CD4-positive, alpha-beta T cell treated with Interleukin-10 for 1 hour (primary cell): ENCODE data around the gene ARPC2.
"Not testable (repeated sequence)": the region's sequence is repeated elsewhere in the genome, so short reads cannot be mapped to it uniquely, and the experiment has no call there.

Source experiments
- DNase-seq: peaks from one replicate; pipeline ENCODE4 v3.0.0-alpha.2; 2020

ARPC2 gene

DNA sequence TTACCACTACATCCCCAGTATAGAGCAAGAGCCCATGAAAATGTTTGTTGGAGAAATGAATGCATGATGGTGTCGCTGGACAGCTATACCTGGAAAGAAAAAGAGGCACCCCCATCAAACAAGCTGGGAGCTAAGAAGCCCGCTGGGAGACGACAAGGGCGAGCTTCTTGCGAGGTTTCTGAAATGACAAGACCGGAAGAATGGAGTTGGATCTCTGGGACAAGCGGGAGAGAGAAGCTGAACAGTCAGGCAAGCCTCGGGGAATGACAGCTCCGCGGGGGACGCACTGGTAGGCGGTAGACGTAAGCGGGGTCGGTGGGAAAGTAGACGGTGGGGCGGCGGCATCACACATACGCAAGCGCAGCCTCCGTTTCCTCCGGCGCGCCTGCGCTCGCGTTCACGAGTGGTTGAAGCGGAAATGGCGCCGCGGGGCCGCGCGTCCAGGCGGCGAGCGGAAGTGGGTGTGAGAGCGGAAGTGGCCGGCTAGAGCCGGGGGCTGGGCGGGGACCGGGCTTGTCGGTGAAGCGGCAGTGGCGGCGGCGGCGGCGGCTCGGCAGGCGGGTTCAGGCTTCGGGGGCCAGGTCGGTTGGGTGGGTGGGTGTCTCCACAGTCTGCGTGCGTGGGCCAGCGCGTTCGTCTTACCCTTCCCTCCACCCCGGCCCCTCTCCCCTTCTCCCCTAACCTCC is at the start of gene ARPC2:
TSS of gene ARPC2 (plus strand) at position 516 of the 686 bp plus-strand sequence. CDS start 282 bp downstream, outside the sequence.
- peak; percentile 95 for DNase-seq

DNA sequence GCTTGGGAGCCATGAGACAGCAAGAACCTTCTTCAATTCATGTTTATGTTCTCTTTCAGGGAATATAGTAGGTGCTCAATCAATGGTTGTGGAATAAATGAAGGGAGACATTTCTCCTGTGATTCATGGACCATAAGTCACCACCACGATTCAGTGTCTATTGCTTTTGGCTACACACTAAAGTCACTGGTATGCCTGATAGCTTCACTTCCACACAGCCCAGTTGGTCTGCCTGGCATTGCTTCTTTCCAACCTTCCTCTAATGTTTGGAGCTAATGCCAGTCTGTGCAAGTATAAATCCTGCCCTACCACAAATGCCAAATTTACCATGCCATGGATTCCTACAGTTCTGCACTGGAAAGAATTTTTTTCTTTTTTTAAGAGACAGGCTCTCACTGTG is 49.0 kb upstream of the ARPC2 start:
- DNase-seq = no peak

- DNase-seq = peak; percentile 77
These were observed 48.1 kb upstream of the ARPC2 start for GRCh38 chr2:218168635-218169462.

GRCh38 chr2:218169757-218170546 is 47.0 kb upstream of the ARPC2 start:
- DNase-seq = no peak

GRCh38 chr2:218171744-218172143 is 45.2 kb upstream of the ARPC2 start:
- not testable (repeated sequence) for DNase-seq

DNA sequence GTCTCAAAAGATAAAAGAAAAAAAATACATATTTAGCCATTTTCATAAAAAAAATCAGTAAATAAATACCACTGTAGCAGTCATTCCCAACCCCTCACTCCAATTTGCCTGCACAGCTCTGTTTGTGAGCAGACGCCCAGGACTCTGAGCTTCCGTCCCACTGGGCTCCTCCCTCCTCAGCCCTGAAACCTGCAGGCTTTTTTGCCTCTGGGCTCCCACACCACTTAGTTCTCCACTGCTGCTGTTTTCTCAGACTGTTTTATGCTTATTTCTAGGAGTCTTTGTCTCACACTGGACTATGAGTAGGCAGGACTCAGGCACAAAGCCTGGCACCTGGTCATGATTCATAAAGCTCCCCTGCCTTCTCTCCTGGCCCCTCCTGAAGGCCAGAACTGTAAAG is 44.1 kb upstream of the ARPC2 start:
- no peak for DNase-seq

GRCh38 chr2:218179782-218180181 is 37.2 kb upstream of the ARPC2 start:
- no peak for DNase-seq

- no peak for DNase-seq
These were observed 36.4 kb upstream of the ARPC2 start for GRCh38 chr2:218180467-218181114.

GRCh38 chr2:218184331-218184730 is 32.7 kb upstream of the ARPC2 start:
- DNase-seq = no peak

DNA sequence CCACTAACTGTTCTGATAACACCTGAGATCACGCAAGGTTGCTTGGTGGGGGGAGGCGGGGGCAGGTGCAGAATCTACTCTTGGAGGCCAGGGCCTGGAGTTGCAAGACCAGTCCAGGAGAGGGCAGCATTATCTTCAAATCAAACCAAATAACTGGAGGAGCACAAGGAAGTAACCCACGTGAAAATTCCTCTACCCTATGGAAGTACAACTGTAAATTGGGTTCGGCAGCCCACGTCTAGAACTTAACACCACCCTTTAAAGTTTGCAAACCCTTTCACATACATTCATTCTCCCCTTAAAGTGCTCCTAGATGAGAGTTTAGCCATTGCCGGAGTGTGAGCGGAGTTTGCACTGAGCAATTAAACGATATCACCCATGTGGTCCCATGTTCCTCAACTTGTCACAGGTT is 30.6 kb upstream of the ARPC2 start:
- DNase-seq = peak; percentile 82

GRCh38 chr2:218186876-218187275 is 30.1 kb upstream of the ARPC2 start:
- no peak for DNase-seq

- no peak for DNase-seq
These were observed 29.5 kb upstream of the ARPC2 start for GRCh38 chr2:218187296-218188015.

- DNase-seq = no peak
These were observed 28.5 kb upstream of the ARPC2 start for GRCh38 chr2:218188528-218188927.

DNA sequence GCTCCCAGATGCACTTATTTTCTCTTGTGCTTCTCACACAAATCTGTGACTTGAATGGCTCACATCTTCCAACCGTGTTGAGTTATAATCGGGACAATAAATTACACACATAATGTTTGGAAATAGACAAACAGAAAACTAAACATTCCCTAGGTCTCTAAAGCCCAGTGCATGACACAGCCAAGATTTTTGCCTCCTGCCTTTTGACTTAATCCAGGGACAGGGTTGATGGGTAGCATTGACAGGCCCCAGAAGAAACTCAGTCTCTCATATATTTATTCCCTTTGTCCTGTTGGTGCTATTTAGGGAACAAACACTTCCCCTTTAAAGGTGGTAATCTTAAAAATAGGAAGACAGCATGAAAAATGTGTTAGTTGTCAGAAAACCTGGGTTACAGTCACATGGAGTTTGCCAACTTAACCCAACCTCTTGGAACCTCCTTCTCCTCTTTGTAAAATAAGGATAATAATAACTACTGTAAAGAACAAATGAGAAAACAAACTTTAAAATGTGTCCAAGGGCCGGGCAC is 24.0 kb upstream of the ARPC2 start:
- DNase-seq = no peak

GRCh38 chr2:218193701-218194100 is 23.3 kb upstream of the ARPC2 start:
- no peak for DNase-seq

GRCh38 chr2:218194880-218195279 is 22.1 kb upstream of the ARPC2 start:
- DNase-seq = no peak

DNA sequence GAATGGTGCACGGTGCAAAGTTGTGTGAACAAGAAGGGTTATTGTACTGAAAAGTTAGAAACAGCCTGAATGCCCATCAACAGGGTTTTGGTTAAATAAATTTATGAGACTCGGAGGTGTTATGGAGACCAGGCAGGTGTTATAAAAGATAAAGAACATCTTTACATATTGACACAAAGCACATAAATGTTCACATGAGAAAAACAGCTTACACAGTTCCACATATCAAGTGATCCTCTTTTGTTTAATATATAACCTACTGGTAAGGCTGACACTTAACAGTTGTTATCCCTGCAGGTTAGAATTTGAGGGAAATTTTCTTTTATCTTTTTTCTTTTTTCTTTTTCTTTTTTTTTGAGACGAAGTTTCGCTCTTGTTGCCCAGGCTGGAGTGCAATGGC is 20.0 kb upstream of the ARPC2 start:
- DNase-seq = no peak

GRCh38 chr2:218202266-218202665 is 14.7 kb upstream of the ARPC2 start:
- no peak for DNase-seq

DNA sequence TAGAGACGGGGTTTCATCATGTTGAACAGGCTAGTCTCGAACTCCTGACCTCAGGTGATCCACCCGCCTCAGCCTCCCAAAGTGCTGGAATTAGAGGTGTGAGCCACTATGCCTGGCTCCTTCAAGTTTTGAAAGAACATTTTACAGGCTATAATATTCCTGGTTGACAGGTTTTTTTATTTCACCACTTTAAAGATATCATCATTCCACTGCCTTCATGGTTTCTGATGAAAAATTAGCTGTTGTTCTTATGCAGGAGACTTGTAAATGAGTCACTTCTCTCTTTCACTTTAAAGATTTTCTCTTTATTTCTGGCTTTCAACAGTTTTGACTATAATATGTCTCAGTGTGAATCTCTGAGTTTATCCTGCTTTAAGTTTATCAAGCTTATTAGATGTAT is 7.9 kb upstream of the ARPC2 start:
- DNase-seq = no peak

DNA sequence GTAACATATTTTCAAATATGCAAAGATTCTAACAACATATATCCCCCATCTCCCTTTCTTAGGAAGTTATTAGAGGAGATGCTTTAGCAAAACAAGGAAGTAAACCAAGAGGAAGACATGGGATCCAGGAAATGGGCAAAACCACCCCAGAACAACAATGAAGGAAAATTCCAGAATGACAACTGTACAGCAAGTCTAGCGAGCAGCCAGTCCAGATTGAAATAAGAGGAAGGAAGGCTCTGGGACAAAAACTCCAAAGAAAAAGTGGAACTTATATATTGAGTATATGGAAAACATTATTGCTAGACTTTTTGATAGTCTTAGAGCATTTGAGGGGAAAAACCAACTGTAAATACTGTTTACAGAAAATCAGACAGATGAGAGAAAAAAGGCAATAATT is 2.9 kb upstream of the ARPC2 start:
- no peak for DNase-seq

DNA sequence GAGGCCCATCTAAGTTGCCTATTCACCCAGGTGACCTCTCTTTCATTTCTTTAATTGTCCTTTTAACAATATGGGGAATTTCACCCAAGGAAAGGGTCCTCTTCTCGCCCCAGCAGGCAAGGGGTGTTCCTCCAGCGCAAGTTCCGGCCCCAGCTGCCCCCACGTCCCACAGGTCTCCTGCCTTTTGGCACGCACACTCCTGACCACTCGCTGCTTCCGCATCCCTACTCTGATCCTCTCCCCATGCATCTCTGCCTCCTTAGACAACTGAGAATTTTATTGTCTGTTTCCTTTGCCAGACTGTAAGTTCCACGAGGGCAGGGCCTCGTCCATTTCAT is 684 bp upstream of the ARPC2 start:
- DNase-seq = no peak
